ENCODE results near the gene TPM4. TPM values are rescaled to one million over a fixed set of nuclear protein-coding genes. Genes with fewer than 3 reads are reported as not detected.

TPM4 gene
- total RNA-seq, 1 donor, result 180 TPM

DNA sequence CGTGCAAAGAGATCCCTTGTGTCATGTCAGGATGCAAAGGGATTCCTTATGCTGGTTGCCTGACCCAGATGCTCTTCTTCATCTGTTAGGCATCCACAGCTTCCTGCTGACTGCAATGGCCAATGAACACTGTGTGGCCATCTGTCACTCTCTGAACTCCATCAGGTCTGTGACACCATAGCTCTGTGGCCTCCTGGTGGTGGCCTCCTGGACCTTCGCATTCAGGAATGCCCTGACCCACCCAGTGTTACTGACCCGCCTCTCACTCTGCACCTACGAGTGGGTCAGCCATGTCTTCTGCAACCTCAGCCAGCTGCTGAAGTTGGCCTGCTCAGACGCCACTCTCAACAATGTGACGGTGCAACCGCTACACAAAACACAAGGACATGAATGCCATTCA, 23.9 kb upstream of the TPM4 start:
- H3K4me1 ChIP-seq (ENCODE audit: insufficient read depth, low read length), result no peaks in the 10 kb centered on the region
- H3K9me3 ChIP-seq (ENCODE audit: low read depth, low read length), result peaks cover 5% of the 10 kb centered on the region
- H3K27me3 ChIP-seq (ENCODE audit: insufficient read depth, low read length), result no peaks in the 10 kb centered on the region
- no peak overlapping the region for H3K4me3 ChIP-seq (ENCODE audit: low read length)

DNA sequence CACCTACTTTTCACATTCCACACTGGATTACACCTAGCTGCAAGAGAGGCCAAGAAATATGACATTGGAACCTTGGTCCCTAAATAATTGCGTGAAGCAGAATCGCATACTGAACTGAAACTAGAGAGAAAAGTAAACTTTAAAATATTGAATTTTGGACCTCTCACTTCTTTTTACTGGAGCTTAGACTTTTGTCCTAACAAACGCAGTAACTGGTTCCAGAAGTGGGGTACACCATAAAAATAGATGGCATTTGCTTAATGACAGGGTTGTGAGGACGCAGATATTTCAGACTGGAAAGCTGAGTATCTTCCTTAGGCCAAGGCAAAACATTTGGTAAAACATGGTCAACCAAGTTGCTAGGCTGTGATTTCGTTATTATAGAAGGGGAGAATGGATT, 19.2 kb upstream of the TPM4 start:
- Histone ChIP-seq H3K4me1 (ENCODE audit: insufficient read depth, low read length) (no peaks in the 10 kb centered on the region), H3K4me3 (ENCODE audit: low read length) (no peak overlapping the region), H3K9me3 (ENCODE audit: low read depth, low read length) (peaks cover 5% of the 10 kb centered on the region), H3K27me3 (ENCODE audit: insufficient read depth, low read length) (no peaks in the 10 kb centered on the region)

DNA sequence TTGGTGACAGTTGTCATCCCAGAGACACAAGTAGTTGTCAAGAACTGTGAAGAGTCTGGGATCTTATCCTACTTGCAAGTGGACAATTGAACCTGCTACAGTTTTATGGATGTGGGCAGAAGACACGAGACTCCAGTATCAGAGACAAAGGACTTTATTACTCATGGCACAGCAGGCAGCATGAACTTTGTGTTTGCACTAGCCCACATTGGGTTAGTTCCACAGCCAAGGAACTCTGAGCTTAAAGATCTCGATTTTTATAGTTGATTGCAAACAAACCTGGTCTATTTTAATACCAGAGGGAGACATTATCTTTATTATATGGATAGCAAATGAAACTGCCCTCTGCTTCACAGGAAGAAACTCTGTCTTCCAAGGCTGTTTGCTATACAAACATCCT, 16.0 kb upstream of the TPM4 start:
- Histone ChIP-seq H3K9me3 (ENCODE audit: low read depth, low read length) (peaks cover 5% of the 10 kb centered on the region), H3K27me3 (ENCODE audit: insufficient read depth, low read length) (no peaks in the 10 kb centered on the region), H3K4me3 (ENCODE audit: low read length) (no peak overlapping the region), H3K4me1 (ENCODE audit: insufficient read depth, low read length) (peaks cover 6% of the 10 kb centered on the region)

DNA sequence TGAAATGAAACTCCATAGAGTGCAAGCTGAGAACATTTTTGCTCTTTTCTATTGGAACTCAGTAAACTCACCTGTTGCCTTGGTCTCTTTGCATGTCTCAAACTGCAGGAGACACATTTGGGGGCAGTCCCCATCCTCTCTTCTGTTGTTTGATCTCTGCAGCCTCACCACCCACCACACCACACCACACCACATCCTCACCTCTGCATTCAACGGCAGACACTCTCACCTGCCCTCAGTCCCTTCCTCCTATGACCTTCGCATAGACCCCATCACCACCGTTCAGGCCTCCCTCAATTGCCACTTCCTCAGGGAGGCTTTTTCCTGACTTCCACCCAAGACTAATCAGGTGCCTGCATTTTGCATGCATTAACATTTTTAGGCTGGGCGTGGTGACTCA, 14.4 kb upstream of the TPM4 start:
- H3K4me3 ChIP-seq (ENCODE audit: low read length), result no peak overlapping the region
- peaks cover 6% of the 10 kb centered on the region for H3K4me1 ChIP-seq (ENCODE audit: insufficient read depth, low read length)
- H3K9me3 ChIP-seq (ENCODE audit: low read depth, low read length), result no peaks in the 10 kb centered on the region
- H3K27me3 ChIP-seq (ENCODE audit: insufficient read depth, low read length), result no peaks in the 10 kb centered on the region

DNA sequence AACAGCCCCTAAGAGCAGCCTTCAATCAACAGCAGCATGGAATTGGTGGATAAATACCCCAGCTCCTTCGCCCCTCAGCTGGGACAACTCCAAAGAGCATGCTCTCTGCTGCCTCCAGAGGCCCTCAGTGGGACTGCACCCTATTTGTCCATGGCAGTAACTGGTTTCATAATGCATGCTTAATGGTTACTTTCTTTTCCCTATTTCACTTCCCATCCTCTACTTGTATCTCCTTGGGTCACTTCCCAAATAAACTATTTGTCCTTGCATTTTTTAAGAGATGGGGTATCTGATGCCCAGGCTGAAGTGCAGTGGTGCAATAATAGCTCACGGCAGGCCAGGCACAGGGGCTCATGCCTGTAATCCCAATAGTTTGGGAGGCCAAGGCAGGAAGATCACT, 13.5 kb upstream of the TPM4 start:
- no peak overlapping the region for H3K4me3 ChIP-seq (ENCODE audit: low read length)
- H3K9me3 ChIP-seq (ENCODE audit: low read depth, low read length), result no peaks in the 10 kb centered on the region
- no peaks in the 10 kb centered on the region for H3K27me3 ChIP-seq (ENCODE audit: insufficient read depth, low read length)

DNA sequence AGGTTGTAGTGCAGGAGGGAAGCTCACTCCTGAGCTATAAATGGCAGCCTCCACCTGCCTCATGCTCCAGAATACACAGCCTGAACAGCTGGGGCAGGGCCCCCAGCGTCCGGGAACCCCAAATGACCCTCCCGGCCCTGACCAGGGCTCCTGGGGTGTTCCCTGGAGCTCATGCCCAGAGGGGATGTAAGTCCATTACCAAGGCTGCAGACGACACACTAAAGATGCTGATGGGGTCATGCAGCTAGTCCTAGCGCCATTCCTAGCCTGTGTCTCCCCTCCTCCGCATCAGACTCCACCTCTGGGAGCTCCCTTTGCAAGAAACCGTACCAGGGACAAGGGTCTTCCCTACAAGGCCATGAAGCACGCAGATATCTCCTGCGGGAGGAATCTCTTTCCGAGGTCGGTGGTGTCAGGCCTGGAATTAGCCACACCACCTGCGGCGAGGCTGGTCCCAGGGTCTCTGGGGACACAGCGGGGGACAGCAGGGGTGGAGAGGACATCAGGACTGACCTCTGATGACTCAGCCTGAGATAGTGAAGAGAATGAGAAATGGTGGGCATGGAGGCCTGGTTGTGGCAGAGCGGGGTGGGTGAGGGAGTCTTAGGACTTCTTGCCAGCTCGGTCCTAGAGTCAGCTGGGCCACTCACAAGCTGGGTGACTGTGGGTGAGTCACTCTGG, 11.9 kb upstream of the TPM4 start:
- Histone ChIP-seq H3K27me3 (ENCODE audit: insufficient read depth, low read length) (no peaks in the 10 kb centered on the region), H3K4me1 (ENCODE audit: insufficient read depth, low read length) (peaks cover 6% of the 10 kb centered on the region), H3K4me3 (ENCODE audit: low read length) (no peak overlapping the region), H3K9me3 (ENCODE audit: low read depth, low read length) (no peaks in the 10 kb centered on the region)

More for the DNA sequence above, 13.5 kb upstream of the TPM4 start:
- H3K4me1 ChIP-seq (ENCODE audit: insufficient read depth, low read length), result peaks cover 6% of the 10 kb centered on the region

DNA sequence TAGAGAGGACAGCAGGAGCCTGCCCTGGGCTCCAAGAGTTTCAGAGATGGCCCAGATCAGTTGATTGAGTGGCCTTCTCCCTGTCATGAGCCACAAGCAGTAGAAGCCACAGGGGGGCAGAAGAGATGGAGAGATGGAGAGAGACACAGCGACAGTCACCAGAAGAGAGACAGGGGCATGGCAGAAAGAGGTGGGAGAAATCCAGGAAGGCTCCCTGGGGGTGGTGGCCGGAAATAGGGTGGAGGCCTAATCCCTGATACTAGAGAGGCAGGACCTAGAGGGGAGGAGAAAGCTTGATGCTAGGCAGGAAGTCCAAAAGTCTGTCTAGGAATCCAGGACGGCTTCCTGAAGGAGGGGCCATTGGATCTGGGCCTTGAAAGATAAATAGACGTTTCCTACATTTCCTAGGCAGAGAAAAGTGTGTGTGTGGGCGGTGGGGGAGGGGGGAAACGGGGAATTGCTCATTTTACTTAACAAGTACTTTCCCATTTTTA, 9.6 kb upstream of the TPM4 start:
- no peak overlapping the region for H3K4me3 ChIP-seq (ENCODE audit: low read length)
- peaks cover 28% of the 10 kb centered on the region for H3K4me1 ChIP-seq (ENCODE audit: insufficient read depth, low read length)
- H3K27me3 ChIP-seq (ENCODE audit: insufficient read depth, low read length), result no peaks in the 10 kb centered on the region
- no peaks in the 10 kb centered on the region for H3K9me3 ChIP-seq (ENCODE audit: low read depth, low read length)

DNA sequence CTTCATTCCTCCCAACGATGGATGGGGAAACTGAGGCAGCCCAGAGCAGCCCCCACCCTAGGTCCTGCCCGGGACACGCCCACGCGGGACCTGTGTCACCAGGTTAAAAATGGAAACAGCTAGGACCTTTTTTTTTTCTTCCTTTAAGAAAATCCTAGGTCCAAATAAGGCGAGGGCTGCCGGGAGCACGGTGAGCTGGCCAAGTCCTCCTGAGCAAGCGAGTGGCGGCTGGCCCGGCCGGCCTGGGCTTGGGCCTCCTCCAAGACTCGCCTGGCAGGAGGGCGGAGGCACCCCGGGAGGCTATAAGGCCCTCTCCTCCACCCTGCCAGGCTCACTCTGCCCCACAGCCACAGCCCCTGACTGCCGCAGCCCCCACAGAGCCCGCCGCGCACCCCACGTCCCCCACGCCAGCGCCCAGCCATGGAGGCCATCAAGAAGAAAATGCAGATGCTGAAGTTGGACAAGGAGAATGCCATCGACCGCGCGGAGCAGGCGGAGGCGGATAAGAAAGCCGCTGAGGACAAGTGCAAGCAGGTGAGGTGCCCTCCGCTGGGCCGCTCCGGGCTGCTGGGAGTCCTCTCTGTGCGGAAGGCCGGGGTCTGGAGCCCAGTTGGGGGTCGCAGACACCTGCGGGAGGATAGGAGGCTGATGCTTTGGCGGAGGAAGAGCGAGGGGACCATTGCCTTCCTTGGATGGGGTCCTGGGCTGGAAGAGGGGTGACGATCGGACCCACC, 8.9 kb upstream of the TPM4 start:
- Histone ChIP-seq H3K4me1 (ENCODE audit: insufficient read depth, low read length) (peaks cover 29% of the 10 kb centered on the region), H3K9me3 (ENCODE audit: low read depth, low read length) (no peaks in the 10 kb centered on the region), H3K27me3 (ENCODE audit: insufficient read depth, low read length) (no peaks in the 10 kb centered on the region), H3K4me3 (ENCODE audit: low read length) (no peak overlapping the region)

DNA sequence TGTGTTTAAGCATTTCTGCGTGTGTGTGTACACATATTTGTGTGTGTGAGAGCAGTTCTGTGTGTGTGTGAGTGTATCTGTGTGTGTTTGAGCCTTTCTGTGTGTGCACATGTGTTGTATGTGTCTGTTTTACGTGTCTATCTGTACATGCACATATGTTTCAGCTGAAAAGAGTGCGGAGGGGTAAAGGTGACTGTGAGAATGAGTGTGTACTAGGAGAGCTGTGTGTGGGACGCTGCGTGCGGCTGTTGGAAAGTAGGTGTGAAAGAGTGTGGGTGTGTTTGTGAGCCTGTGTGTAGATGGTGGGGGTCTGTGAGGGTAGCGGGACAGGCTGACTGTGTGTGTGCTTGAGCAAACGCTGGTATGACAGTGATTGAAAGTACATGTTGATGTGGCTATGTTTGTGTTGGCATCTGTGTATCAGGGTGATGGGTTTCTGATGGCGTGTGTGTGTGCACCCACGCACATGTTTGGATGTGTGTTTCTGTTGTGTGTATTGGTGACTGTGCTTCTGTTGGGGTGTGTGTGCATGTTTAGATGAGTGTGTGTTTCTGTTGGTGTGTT, 7.5 kb upstream of the TPM4 start:
- Histone ChIP-seq H3K4me1 (ENCODE audit: insufficient read depth, low read length) (peaks cover 23% of the 10 kb centered on the region), H3K9me3 (ENCODE audit: low read depth, low read length) (no peaks in the 10 kb centered on the region), H3K4me3 (ENCODE audit: low read length) (no peak overlapping the region), H3K27me3 (ENCODE audit: insufficient read depth, low read length) (no peaks in the 10 kb centered on the region)

DNA sequence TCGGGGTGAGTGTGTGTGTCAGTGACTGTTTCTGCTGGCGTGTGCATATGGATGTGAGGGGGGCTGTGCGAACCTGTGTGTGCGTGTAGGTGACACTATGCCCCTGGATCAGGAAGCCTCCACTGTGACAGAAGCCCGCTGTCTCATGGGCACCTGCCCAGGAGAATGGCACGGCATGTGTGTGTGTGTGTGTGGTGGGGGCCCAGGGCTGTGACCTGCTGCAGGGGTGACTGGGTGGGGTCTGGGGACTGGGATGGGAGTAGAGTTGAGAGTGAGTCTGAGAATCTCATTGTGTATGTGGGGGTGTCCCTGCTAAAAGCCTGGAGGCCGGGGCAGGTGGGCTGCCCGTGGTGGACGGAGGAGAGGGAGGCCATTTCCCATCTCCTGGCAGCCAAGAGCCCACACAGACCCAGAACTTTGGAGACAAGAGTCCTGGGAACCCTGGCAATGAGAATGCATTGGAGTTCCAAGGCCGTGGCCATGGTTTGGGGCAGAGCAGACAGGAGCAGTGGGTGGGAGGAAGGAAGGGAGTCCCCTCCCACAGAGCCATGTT, 6.4 kb upstream of the TPM4 start:
- Histone ChIP-seq H3K9me3 (ENCODE audit: low read depth, low read length) (no peaks in the 10 kb centered on the region), H3K4me3 (ENCODE audit: low read length) (no peak overlapping the region), H3K27me3 (ENCODE audit: insufficient read depth, low read length) (no peaks in the 10 kb centered on the region), H3K4me1 (ENCODE audit: insufficient read depth, low read length) (peaks cover 31% of the 10 kb centered on the region)

DNA sequence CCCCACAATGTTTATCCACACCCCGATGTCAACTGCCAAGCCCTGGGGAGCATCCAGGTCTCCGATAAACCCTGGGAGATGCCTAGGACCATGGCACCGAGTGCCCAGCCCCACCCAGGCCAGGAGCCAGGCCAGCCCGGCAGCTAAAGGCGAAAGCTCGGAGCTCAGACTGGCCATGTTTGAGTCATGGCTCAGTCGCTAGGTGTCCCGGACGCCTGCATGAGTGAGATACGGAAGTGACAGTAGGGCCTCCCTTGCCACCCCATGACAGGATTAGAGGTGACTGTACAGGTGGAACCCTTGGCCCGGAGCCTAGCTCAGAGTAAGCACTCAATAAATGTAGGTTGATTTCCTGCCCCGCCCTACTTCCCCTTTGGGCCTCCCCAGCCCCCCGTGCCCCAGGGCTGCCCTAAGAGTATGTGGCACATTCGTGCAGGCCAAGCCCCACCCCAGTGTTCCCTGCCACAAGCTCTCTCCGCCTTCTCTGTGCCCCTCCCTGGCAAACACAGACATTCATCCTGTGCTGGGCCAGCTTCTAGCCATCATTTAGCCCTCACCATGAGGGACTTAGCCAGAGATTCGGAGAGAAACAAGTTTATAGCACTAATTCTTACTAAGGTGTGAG, 5.8 kb upstream of the TPM4 start:
- Histone ChIP-seq H3K4me3 (ENCODE audit: low read length) (no peak overlapping the region), H3K4me1 (ENCODE audit: insufficient read depth, low read length) (peaks cover 37% of the 10 kb centered on the region), H3K9me3 (ENCODE audit: low read depth, low read length) (no peaks in the 10 kb centered on the region), H3K27me3 (ENCODE audit: insufficient read depth, low read length) (no peaks in the 10 kb centered on the region)

DNA sequence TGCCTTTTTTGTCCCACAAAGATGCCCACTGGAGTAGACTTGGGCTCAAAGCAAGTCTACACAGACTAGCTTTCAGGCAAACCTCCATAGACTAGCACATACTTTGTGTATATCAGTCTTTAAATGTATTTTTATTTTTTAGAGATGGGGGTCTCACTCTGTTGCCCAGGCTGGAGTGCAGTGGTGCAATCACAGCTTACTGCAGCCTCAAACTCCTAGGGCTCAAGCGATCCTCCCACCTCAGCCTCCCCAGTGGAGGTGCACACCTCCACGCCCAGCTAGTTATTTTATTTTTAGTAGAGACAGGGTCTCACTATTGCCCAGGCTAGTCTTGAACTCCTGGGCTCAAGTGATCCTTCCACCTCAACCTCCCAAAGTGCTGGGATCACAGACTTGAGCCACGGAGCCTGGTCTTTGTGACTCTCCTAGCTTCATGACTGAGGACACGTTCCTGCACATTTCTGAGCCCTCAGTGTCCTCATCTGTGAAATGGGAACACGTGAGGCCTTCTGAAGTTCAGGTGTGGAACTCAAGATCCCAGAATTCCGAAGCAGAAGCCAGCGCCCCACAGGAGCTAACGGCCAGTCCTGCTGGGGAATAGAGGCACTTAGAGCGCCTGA, 5.1 kb upstream of the TPM4 start:
- Histone ChIP-seq H3K27me3 (ENCODE audit: insufficient read depth, low read length) (no peaks in the 10 kb centered on the region), H3K4me1 (ENCODE audit: insufficient read depth, low read length) (peaks cover 43% of the 10 kb centered on the region), H3K4me3 (ENCODE audit: low read length) (no peak overlapping the region), H3K9me3 (ENCODE audit: low read depth, low read length) (no peaks in the 10 kb centered on the region)

DNA sequence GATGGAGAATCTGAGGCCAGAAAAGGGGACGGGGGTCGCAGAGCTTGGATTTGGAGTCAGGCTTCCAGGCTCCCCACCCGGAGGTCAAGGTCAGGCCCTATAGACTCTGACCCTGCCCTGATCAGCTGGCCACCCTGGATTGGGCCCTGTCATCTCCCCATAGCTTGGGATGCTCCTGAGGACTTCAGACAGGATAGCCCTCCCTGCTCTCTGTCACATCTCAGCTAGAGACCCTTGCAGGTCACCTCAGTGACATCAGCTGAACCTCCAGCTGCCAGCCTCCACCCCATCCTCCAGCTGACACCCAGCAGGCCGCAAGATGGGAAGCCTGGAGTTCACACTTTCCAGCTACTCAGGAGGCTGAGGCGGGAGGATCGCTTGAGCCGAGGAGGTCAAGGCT, 2.8 kb upstream of the TPM4 start:
- no peaks in the 10 kb centered on the region for H3K9me3 ChIP-seq (ENCODE audit: low read depth, low read length)
- H3K27me3 ChIP-seq (ENCODE audit: insufficient read depth, low read length), result no peaks in the 10 kb centered on the region
- peaks cover 55% of the 10 kb centered on the region for H3K4me1 ChIP-seq (ENCODE audit: insufficient read depth, low read length)
- no peak overlapping the region for H3K4me3 ChIP-seq (ENCODE audit: low read length)

DNA sequence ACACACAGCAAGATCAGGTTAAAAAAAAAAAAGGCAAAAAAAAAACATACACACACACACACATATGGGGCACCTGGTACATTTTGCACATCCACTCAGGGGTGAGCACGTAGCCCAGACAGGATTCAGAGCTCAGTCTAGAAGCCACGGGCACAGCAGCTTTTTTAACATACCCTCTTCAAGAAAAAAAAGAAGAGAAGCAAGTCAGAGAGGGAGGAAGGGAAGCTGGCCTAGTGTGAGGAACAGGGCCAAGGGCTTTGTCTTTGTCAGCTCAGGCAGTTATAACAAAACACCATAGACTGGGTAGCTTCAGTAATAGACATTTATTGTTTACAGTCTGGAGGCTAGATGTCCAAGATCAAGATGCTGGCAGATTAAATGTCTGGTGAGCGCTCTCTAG, 2.3 kb upstream of the TPM4 start:
- no peak overlapping the region for H3K4me3 ChIP-seq (ENCODE audit: low read length)
- H3K27me3 ChIP-seq (ENCODE audit: insufficient read depth, low read length), result no peaks in the 10 kb centered on the region
- peaks cover 60% of the 10 kb centered on the region for H3K4me1 ChIP-seq (ENCODE audit: insufficient read depth, low read length)
- no peaks in the 10 kb centered on the region for H3K9me3 ChIP-seq (ENCODE audit: low read depth, low read length)

Measured in mononuclear cell (primary cell).